HG02943 (cell line): ENCODE measurements around the gene ZNF211.

ENCODE experiments used
- ATAC-seq: cut with Tn5 transposase; IDR thresholded peaks from one replicate; pipeline ENCODE4 v1.9.1; 2021; ENCODE audit warnings: mild to moderate bottlenecking, low read depth, moderate library complexity; ENCODE audit not compliant: unreplicated experiment

Gene ZNF211

GRCh38 chr19:57632987-57633831, at the start of gene ZNF211:
TSS of gene ZNF211 (plus strand) at chr19:57633168. CDS start at chr19:57633347, 179 bp downstream.
- ATAC-seq = peak; percentile 92

DNA sequence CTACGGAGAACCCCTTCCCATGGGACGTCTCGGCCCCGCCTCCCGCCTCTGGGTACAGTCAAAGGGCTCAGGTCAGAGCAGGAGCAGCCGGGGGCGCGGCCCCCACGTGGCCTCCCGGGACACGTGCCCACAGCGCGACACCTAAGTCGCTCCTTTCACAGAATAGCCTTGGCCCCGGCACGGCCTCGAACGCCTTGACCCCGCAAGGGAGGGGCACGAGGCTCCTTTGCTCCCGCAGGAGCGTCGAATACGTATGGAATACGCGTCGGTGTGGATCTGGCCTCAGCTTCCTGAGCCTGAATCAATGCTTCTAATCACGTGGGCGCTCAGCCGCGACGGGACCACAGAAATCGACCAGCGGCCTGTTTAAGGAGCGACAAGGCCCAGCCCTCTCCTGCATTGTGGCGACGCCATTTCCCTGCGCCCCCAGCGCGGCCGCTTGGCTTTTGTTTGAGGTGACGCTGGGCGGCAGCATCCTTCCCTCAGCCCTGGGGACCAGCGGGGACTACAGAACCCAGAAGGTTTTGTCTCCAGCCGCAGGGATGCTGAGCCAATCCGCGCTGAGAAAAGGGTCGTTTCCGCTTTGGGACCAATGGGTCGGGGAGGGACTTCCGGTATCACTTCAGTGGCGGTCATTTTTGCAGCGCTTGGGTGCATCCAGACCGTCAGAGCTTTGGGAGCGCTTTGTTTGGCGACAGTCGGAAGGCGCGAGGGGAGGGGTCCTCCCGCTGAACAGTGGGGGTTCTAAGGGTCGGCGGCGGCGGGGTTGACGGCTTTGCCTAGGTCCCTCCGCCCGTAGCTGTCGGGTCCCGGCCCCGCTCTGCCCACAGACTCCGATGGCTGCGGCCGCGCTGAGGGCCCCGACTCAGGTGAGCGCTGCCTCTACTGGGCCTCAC, 49.2 kb upstream of the ZNF211 start, which contains the start of gene ZIK1:
Gene ZIK1 (plus strand): TSS at position 625 of the 896 bp plus-strand sequence. CDS start 212 bp downstream, at position 837.
- ATAC-seq = no peak

- ATAC-seq = no peak
Measured at GRCh38 chr19:57587529-57587928, 45.4 kb upstream of the ZNF211 start.

GRCh38 chr19:57599377-57599760, 33.6 kb upstream of the ZNF211 start:
- ATAC-seq = no peak

- ATAC-seq = peak; percentile 94
Measured at GRCh38 chr19:57599761-57600383, 33.1 kb upstream of the ZNF211 start, which contains the start of gene ZNF530. TSS of gene ZNF530 (plus strand) at chr19:57599885. CDS start at chr19:57604346, 4,461 bp downstream.

- no peak for ATAC-seq
Measured at GRCh38 chr19:57606931-57607330, 26.0 kb upstream of the ZNF211 start.

DNA sequence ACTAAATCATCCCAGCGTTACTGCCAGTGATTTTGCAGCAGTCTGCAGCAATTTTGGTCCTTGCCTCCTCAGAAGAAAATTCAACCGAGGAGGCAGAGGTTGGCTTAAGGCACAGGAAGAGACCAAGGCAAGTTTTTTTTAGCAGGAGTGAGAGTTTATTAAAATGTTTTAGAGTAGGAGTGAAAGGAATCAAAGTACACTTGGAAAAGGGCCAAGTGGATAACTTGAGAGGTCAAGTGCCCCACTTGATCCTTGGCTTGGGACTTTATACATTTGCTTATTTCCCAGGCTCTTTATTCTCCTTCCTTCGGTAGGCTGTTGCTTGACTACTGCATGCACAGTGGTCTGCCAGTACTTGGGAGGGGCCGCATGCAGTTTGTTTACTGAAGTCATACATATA, 21.9 kb upstream of the ZNF211 start:
- no peak for ATAC-seq

DNA sequence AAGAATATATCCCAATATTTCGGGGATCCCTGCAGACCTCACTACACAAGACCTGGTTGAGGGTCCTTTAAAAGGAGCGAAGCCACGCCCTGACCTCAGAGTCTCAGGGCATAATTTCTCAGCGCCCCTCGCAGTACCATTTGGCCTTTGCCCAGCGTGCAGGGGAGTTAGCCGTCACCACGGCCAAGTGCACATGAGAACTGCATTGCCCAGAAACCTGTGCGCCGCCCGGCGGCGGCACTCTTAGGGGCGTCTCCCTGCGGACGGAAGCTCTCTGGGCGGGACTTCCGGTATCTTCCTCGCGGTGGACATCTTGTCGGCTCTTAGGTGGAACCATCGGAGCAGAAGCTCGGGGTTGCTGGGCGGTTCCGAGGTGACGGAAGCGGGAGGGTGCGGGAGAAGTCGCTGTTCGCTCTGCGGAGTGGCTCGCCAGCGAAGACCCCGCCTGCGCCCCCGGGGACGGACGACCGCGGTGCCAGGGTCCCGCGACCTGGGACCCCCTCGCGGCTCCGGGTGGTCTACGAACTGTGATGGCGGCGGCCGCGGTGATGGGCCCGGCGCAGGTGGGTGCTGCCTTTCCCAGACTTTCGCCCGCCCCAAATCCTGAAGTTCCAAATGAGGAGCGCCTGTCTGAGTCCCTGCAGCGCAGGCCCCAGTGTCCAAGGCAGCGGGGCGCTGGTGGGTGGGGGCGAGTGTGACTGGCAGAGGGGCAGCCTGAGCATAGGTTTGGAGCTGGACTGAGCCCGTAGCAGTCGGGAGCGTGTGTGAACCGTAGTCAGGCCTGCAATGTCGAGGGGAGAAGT, 18.8 kb upstream of the ZNF211 start, which contains the start of gene ZNF134:
Gene ZNF134 (plus strand): TSS at position 302 of the 803 bp plus-strand sequence. CDS start 5,227 bp downstream, outside the sequence.
- ATAC-seq = peak; percentile 90

DNA sequence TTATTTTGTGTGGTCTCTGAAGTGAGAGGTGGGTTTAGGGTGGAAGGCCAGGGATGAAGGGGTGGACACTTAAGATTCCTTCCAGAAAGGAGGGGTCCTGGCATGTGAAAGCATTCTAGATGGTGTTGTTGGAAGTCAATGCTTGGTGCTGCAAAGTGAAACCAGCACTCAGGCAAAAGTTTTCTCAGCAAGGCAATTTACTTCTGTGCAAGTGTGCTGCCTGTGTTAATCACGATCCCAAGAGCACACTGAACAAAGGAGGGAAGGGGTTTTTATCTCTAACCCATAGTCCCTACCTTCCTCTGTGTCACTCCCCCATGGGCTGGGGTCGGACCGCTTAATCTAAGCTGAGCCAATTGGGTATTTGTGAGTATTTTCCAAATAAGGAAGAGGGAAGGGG, 17.6 kb upstream of the ZNF211 start:
- ATAC-seq = no peak

- no peak for ATAC-seq
Measured at GRCh38 chr19:57620673-57621348, 12.2 kb upstream of the ZNF211 start.

DNA sequence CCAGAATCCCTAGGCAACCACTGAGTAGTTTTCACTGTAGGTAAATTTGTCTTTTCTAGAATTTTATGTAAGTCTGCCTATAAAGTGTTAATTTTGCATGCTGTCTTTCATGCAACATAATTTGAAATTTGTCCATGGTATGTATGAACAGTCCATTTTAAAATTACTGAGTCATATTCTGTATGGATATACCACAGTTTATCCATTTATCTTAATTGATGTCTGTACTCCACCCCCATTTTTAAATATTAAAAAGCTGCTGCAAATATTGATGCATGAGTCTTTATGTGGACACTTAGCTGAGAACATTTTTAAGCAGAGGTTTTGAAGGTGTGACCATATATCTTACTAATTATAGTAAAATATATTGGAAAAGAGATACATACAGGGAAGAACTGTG, 9.9 kb upstream of the ZNF211 start:
- no peak for ATAC-seq

- ATAC-seq = no peak
Measured at GRCh38 chr19:57633832-57634131, 814 bp downstream of the ZNF211 start.

DNA sequence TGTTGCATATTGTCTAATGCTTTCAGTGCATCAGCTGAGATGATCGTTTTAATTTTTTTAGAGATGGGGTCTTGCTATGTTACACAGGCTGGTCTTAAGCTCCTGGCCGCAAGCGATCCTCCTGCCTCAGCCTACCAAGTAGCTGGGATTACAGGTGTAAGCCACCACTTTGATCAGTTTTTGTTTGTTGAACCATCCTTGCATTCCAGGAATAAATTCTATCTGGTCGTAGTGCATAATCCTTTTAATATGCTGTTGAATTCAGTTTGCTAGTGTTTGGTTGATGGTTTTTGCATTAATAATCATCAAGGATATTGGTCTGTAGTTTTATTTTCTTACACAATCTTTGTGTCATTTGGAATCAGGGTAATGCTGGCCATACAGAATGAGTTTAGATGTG, 4.4 kb downstream of the ZNF211 start:
- no peak for ATAC-seq

- no peak for ATAC-seq
Measured at GRCh38 chr19:57641715-57642234, 8.8 kb downstream of the ZNF211 start.

DNA sequence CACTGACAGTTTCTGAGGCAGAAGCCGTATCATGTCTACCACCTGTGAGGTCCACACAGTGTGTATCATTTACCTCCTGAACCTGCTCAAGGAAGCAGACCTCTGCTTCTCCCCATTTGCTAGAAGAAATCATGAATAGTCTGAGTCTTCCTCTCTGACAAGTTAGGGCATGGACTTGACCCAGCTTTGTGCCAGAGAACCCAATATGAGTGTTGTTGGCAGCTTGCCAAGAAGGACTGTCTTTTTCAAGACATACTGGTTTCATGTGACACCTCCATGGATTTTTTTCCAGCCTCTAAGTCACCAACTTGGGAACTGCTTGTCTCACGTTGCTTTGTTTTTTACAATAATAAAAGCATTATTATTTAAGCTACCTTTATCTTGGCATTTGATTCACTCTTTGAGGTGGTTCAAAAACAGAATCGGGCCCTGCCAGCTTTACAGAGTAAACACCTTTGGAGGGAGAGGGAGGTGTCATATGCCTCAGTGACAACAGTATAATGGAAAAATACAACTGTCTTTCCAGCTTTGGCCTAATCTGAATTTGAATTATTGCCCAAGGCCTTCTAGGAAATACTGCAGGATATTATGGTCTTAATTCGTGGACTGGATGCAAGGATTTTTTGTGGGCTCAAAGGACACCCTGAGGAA, 9.6 kb downstream of the ZNF211 start:
- no peak for ATAC-seq

DNA sequence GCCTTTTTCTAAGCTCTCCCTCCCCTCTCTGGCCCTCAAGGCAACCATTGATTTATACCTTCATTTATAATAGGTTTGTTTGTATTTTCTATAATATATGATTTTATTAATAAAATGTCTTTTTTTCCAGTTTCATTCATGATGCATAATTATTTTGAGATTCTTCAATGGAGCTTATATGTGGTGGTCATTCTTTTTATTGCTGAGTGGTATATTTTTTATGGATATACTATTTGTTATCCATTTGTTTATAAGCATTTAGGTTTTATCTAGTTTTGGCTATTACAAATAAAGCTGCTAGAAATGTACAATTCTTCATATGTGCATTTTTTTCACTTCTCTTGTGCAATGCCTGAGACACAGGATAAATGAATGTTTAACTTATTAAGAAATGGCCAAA, 10.8 kb downstream of the ZNF211 start:
- no peak for ATAC-seq

- ATAC-seq = no peak
Measured at GRCh38 chr19:57648331-57649003, 15.5 kb downstream of the ZNF211 start.

GRCh38 chr19:57651654-57651996, 18.7 kb downstream of the ZNF211 start:
- no peak for ATAC-seq
